Tibial nerve (tissue), 4 donors: ENCODE measurements around the gene SCIN. TPM values are rescaled to one million over a fixed set of nuclear protein-coding genes. Genes with fewer than 3 reads are reported as not detected.

ENCODE experiments used
- DNase-seq, 2 donors: peaks; one replicate each; pipeline ENCODE4 v3.0.0-alpha.2; 2019; ENCODE audit warnings: low spot score in 2 of 2
- H3K27ac ChIP-seq, 4 donors: fragments of 200-600 bp; sonication (generic) in 3 of 4; one replicate each; pipeline ENCODE4 v1.5.1; 2017 to 2019; ENCODE audit warnings: mild to moderate bottlenecking in 1 of 4
- H3K27me3 ChIP-seq, 2 donors: fragments of 200-600 bp; sonication (generic) in 1 of 2; one replicate each; pipeline versions ENCODE4 v1.5.1 to v1.6.0; 2017 to 2019
- H3K36me3 ChIP-seq, 3 donors: fragments of 200-600 bp; sonication (generic); one replicate each; pipeline ENCODE4 v1.5.1; 2018 to 2019
- H3K4me1 ChIP-seq, 4 donors: fragments of 200-600 bp; sonication (generic) in 3 of 4; one replicate each; pipeline ENCODE4 v1.5.1; 2017 to 2019
- H3K4me3 ChIP-seq, 4 donors: fragments of 200-600 bp; sonication (generic) in 3 of 4; one replicate each; pipeline ENCODE4 v1.5.1; 2017 to 2019; ENCODE audit warnings: mild to moderate bottlenecking in 1 of 4, moderate library complexity in 1 of 4
- H3K9me3 ChIP-seq, 4 donors: fragments of 200-600 bp; sonication (generic) in 3 of 4; one replicate each; pipeline ENCODE4 v1.5.1; 2017 to 2019
- EP300 ChIP-seq, 2 donors: sonication (generic); formaldehyde crosslinking; IDR thresholded peaks; one replicate each; pipeline ENCODE4 v1.6.1; 2017; ENCODE audit warnings: antibody characterized with exemption in 2 of 2, mild to moderate bottlenecking in 1 of 2
- POLR2A ChIP-seq, 2 donors: fragments of 450-650 bp; IDR thresholded peaks; one replicate each; pipeline ENCODE4 v1.6.1; 2017; ENCODE audit warnings: antibody characterized with exemption in 2 of 2, mild to moderate bottlenecking in 2 of 2, moderate library complexity in 2 of 2
- WGBS, 2 donors: methylation state at CpG; one replicate each; pipeline ENCODE4 v1.1.5; 2018; 5-methylcytosine and 5-hydroxymethylcytosine counted together
- total RNA-seq, 4 donors: library from RNA; depleted of rRNA; stranded (reverse); fragments of >200 nt; gene quantifications; one replicate each; pipeline ENCODE4 v1.1.0, GENCODE V29; 2016
- TF ChIP-seq, protein P1 (sequence below), 5 experiments: fragments of 200-600 bp in 3 of 5; fragments of 450-650 bp in 2 of 5; sonication (generic) in 3 of 5; IDR thresholded peaks; one replicate each; pipeline ENCODE4 v1.5.1; 2016 to 2019; ENCODE audit warnings: antibody characterized with exemption in 5 of 5, mild to moderate bottlenecking in 3 of 5, moderate library complexity in 2 of 5

Gene SCIN
- total RNA-seq, 4 donors from 2014 or later = under 0.01 to 7.0 (median 2.2) TPM

DNA sequence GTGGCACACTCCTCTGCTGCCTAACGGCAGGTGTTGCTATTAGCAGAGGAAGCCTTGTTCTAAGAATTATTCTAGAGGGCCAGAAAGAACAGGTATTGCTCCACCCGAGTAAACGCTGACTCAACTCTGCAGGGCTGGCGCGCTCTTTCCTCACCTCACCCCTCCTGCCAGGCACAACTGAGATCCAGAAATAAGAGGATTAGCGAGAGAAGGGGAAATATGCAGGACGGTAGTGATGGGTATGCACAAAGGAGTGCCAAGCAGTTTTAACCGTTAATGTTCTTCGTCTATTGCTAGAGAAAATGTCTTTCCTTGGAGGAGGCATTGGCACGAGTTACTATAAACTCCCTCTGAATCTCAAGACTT is 369 bp upstream of the SCIN start:
- no peak for TF ChIP-seq EP300 (IDR thresholded peaks at IDR 0.05)
- TF ChIP-seq, protein P1, sequence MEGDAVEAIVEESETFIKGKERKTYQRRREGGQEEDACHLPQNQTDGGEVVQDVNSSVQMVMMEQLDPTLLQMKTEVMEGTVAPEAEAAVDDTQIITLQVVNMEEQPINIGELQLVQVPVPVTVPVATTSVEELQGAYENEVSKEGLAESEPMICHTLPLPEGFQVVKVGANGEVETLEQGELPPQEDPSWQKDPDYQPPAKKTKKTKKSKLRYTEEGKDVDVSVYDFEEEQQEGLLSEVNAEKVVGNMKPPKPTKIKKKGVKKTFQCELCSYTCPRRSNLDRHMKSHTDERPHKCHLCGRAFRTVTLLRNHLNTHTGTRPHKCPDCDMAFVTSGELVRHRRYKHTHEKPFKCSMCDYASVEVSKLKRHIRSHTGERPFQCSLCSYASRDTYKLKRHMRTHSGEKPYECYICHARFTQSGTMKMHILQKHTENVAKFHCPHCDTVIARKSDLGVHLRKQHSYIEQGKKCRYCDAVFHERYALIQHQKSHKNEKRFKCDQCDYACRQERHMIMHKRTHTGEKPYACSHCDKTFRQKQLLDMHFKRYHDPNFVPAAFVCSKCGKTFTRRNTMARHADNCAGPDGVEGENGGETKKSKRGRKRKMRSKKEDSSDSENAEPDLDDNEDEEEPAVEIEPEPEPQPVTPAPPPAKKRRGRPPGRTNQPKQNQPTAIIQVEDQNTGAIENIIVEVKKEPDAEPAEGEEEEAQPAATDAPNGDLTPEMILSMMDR (IDR thresholded peaks at IDR 0.05) = no peak
- TF ChIP-seq POLR2A (IDR thresholded peaks at IDR 0.05) = no peak
- 4 to 9% methylated on average over 10 of the region's 10 CpGs for WGBS, 2 donors
- Histone ChIP-seq H3K27ac (peak overlapping the region in 1 of 4 donors; percentile 40), H3K9me3 (no peaks in the 10 kb centered on the region), H3K4me1 (peaks cover 0 to 20% (median 8%) of the 10 kb centered on the region in 4 donors), H3K27me3 (peaks cover 0 to 26% of the 10 kb centered on the region in 2 donors), H3K4me3 (peak overlapping the region; percentile 34 to 51 (median 41)), H3K36me3 (no peaks in the 10 kb centered on the region)
- DNase-seq = no peak

DNA sequence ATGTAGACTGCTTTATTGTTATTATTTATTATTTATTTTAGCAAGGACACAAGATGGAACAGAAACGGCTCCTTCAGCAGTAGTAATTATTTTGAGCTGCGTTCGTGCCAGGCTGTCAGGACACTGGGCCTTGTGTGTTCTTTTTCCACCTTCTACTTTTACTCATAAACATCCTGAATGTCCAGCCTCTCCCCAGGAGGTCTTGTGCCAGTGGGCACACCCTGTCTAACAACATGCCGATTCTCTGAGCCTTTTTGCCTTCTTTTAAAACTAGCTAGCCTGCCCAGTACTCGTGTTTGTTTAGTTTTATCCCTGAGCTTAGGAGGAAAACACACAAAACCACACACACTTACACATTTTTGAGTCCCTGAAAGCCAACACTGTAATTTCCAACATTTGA is 1.2 kb downstream of the SCIN start:
- Histone ChIP-seq H3K27ac (no peak overlapping the region), H3K27me3 (peaks cover 0 to 26% of the 10 kb centered on the region in 2 donors), H3K4me3 (peak overlapping the region in 1 of 4 donors; percentile 51), H3K36me3 (no peaks in the 10 kb centered on the region), H3K4me1 (peaks cover 0 to 20% (median 8%) of the 10 kb centered on the region in 4 donors), H3K9me3 (no peaks in the 10 kb centered on the region)
- no peak for TF ChIP-seq EP300 (IDR thresholded peaks at IDR 0.05)
- TF ChIP-seq, protein P1 (IDR thresholded peaks at IDR 0.05) = no peak
- 70 to 71% methylated on average over 5 of the region's 5 CpGs for WGBS, 2 donors
- DNase-seq = no peak

DNA sequence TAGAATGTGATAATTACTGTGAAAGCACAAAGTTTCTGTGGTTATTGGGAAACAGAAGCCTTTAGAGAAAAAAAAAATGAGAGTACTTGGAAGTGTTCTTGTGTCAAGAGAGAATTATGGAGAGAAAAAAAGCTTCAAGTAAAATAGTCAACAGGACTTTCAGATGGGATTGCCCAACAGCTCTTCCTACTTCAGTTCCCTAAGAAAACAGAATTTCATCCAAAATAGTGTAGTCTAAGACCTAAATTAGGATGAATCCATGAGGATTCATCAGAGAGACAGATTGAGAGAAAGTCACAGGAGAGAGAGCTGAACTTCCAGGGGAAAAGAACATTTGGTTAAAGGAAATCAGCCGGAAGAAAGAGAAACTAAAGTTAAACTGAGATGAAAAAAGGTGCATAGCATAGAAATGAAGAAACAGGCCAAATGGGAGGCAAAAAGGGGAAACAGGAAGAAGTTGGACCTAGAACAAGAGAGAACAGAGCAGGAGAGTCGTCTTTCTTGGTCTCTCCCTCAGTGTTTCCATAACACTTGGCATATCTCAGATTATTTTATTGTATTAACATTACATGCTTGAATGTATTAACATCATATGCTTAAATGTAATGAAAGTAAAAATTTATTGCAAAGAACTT is 2.5 kb downstream of the SCIN start:
- DNase-seq = no peak
- Histone ChIP-seq H3K27me3 (peaks cover 0 to 26% of the 10 kb centered on the region in 2 donors), H3K4me3 (no peak overlapping the region), H3K9me3 (no peaks in the 10 kb centered on the region), H3K27ac (peak overlapping the region in 1 of 4 donors; percentile 13), H3K4me1 (peaks cover 0 to 20% (median 8%) of the 10 kb centered on the region in 4 donors), H3K36me3 (no peaks in the 10 kb centered on the region)
- TF ChIP-seq, protein P1 (IDR thresholded peaks at IDR 0.05) = no peak
- peak in 1 of 2 donors; percentile 15 for TF ChIP-seq EP300 (IDR thresholded peaks at IDR 0.05)
- WGBS, 2 donors = 34 to 56% methylated on average over 2 of the region's 2 CpGs

DNA sequence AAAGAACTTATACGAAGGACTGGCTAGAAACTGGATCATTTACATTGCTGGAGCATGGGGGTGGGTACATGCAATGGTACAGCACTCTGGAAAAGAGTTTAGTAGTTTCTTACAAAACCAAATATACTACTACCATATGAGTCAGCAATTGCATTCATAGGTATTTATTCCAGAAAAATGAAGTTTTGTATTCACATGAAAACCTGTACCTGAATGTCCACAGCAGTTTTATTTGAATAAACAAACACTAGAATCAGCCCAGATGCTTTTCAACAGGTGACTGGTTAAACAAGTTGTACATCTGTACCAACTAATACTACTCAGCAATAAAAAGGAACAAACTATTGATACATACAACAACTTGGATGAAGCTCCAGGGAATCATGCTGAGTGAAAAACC is 3.4 kb downstream of the SCIN start:
- Histone ChIP-seq H3K36me3 (no peaks in the 10 kb centered on the region), H3K4me3 (no peak overlapping the region), H3K27me3 (peaks cover 0 to 26% of the 10 kb centered on the region in 2 donors), H3K9me3 (no peaks in the 10 kb centered on the region), H3K27ac (no peak overlapping the region), H3K4me1 (peaks cover 0 to 20% (median 8%) of the 10 kb centered on the region in 4 donors)
- no peak for DNase-seq
- WGBS, 2 donors = 85% methylated on average over 1 of the region's 1 CpG
- TF ChIP-seq EP300 (IDR thresholded peaks at IDR 0.05) (no peak), POLR2A (IDR thresholded peaks at IDR 0.05) (no peak)
- TF ChIP-seq, protein P1 (IDR thresholded peaks at IDR 0.05) = no peak

DNA sequence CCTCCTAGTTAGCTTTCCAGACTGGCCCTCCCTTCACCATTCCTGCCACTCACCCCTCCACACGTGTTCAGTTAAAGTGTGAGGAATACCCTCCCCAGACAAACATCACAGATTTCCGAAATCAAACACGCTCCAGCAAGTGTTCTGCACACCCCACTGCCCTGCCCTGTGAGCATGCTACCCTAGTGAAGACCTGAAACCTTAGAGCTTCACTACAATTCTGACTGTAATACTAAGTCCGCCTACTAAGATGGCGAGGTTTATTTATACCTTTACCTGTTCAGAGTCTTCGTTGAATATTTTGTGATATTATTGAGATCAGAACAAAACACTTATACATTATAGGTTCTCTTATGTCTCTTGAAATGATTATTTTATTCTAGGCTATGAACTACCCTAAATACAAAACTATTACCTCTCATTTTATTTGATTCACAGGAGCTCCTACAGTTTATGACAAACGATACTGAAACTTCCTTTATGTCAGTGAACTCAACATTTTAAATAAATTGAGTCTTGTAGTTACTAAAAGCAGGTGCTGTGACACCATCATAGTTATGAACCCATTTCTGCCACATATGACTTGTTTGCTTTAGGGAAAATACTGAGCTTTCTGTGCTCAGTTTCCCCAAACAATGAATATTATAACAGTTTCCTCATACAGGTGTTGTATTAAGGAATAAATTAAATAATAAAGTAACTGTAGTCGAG is 8.6 kb downstream of the SCIN start:
- peaks cover 0 to 3% (median 0%) of the 10 kb centered on the region in 4 donors for H3K4me1 ChIP-seq
- 78 to 90% methylated on average over 8 of the region's 8 CpGs for WGBS, 2 donors
- no peak overlapping the region for H3K27ac ChIP-seq
- TF ChIP-seq POLR2A (IDR thresholded peaks at IDR 0.05) = no peak
- TF ChIP-seq, protein P1 (IDR thresholded peaks at IDR 0.05) = no peak
- TF ChIP-seq EP300 (IDR thresholded peaks at IDR 0.05) = no peak
- no peak overlapping the region for H3K4me3 ChIP-seq
- no peaks in the 10 kb centered on the region for H3K27me3 ChIP-seq
- H3K36me3 ChIP-seq = no peaks in the 10 kb centered on the region
- no peak for DNase-seq
- no peaks in the 10 kb centered on the region for H3K9me3 ChIP-seq
